Measurements from ENCODE around the gene ANKRD53.

Gene ANKRD53

GRCh38 chr2:70944111-70944690 is 34.2 kb upstream of the ANKRD53 start:
- no peak for DNase-seq (ENCODE audit: low spot score)

GRCh38 chr2:70946832-70947442 is 31.5 kb upstream of the ANKRD53 start:
- DNase-seq (ENCODE audit: low spot score): peak; percentile 53

- DNase-seq (ENCODE audit: low spot score): no peak
Observed at GRCh38 chr2:70947556-70948184, 30.8 kb upstream of the ANKRD53 start.

- DNase-seq (ENCODE audit: low spot score): peak; percentile 75
Observed at GRCh38 chr2:70948337-70949003, 30.0 kb upstream of the ANKRD53 start.

GRCh38 chr2:70949086-70949485 is 29.3 kb upstream of the ANKRD53 start:
- DNase-seq (ENCODE audit: low spot score): no peak

- DNase-seq (ENCODE audit: low spot score): no peak
Observed at GRCh38 chr2:70954886-70955285, 23.5 kb upstream of the ANKRD53 start.

GRCh38 chr2:70956141-70956540 is 22.3 kb upstream of the ANKRD53 start:
- no peak for DNase-seq (ENCODE audit: low spot score)

- no peak for DNase-seq (ENCODE audit: low spot score)
Observed at GRCh38 chr2:70957798-70958197, 20.6 kb upstream of the ANKRD53 start.

- no peak for DNase-seq (ENCODE audit: low spot score)
Observed at GRCh38 chr2:70958759-70959158, 19.7 kb upstream of the ANKRD53 start.

GRCh38 chr2:70959271-70959761 is 19.1 kb upstream of the ANKRD53 start:
- no peak for DNase-seq (ENCODE audit: low spot score)

- DNase-seq (ENCODE audit: low spot score): no peak
Observed at GRCh38 chr2:70959851-70960832, 18.3 kb upstream of the ANKRD53 start.

GRCh38 chr2:70960833-70961647 is 17.4 kb upstream of the ANKRD53 start:
- DNase-seq (ENCODE audit: low spot score): no peak

- no peak for DNase-seq (ENCODE audit: low spot score)
Observed at GRCh38 chr2:70961648-70961994, 16.8 kb upstream of the ANKRD53 start.

- no peak for DNase-seq (ENCODE audit: low spot score)
Observed at GRCh38 chr2:70962211-70962884, 16.1 kb upstream of the ANKRD53 start.

- DNase-seq (ENCODE audit: low spot score): no peak
Observed at GRCh38 chr2:70962885-70963878, 15.2 kb upstream of the ANKRD53 start.

- no peak for DNase-seq (ENCODE audit: low spot score)
Observed at GRCh38 chr2:70964133-70964532, 14.3 kb upstream of the ANKRD53 start.

- DNase-seq (ENCODE audit: low spot score): peak; percentile 93
Observed at GRCh38 chr2:70964596-70965386, 13.6 kb upstream of the ANKRD53 start.

GRCh38 chr2:70965506-70965905 is 12.9 kb upstream of the ANKRD53 start:
- DNase-seq (ENCODE audit: low spot score): no peak

All from hematopoietic multipotent progenitor cell treated with erythropoietin and hydrocortisone succinate and interleukin-3 and kit ligand, for 17 days (in vitro differentiated cells).